HT-29 (cell line): Measurements from ENCODE around the gene VANGL1. TPM values are rescaled to one million over a fixed set of nuclear protein-coding genes. Genes with fewer than 3 reads are reported as not detected.

Experiments
- DNase-seq: peaks from one replicate; pipeline ENCODE4 v3.0.0-alpha.2; 2015; ENCODE audit warnings: low spot score
- small RNA-seq: library from RNA; depleted of rRNA; stranded (forward); fragments of <200 nt; gene quantifications from one replicate; pipeline ENCODE3, GENCODE V24; 2014
- total RNA-seq: library from RNA; depleted of rRNA; stranded (reverse); fragments of >200 nt; shearing (Covaris generic); gene quantifications from 2 replicates; pipeline ENCODE4 v1.2.3, GENCODE V29; 2014; rRNA removed

The VANGL1 gene
- total RNA-seq, 1 experiment from 2014 or later, result 27.6 TPM

- no peak for DNase-seq
Observed at GRCh38 chr1:115740811-115741210, 99.0 kb downstream of the VANGL1 start.

- DNase-seq, result no peak
Observed at GRCh38 chr1:115744646-115745275, 103.0 kb downstream of the VANGL1 start.

GRCh38 chr1:115746021-115746690 is 104.4 kb downstream of the VANGL1 start:
- no peak for DNase-seq

Small RNA genes lying within 50 kb of the gene (small RNA-seq; reads per million reads assigned to genes)
- gene RF00406 (0.50 reads per million), gene RN7SL420P (not detected)

Other genes starting within 250 kb of the VANGL1 start
- gene CASQ2, start 126.7 kb downstream of the VANGL1 start, total RNA-seq, result not detected in 2 replicates
- not detected in 2 replicates for gene NHLH2, start 199.2 kb downstream of the VANGL1 start, total RNA-seq